CD4-positive, alpha-beta T cell treated with Interleukin-21 for 1 hour (primary cell): ENCODE results near the gene BATF.

Experiments
- DNase-seq: peaks from one replicate; pipeline ENCODE4 v3.0.0-alpha.2; 2020

Gene BATF

GRCh38 chr14:75501080-75501479 is 21.2 kb upstream of the BATF start:
- DNase-seq = no peak

GRCh38 chr14:75504411-75504810 is 17.9 kb upstream of the BATF start:
- no peak for DNase-seq

GRCh38 chr14:75506930-75507329 is 15.3 kb upstream of the BATF start:
- no peak for DNase-seq

- DNase-seq = no peak
Observed at GRCh38 chr14:75510547-75510946, 11.7 kb upstream of the BATF start.

GRCh38 chr14:75511201-75511600 is 11.1 kb upstream of the BATF start:
- DNase-seq = no peak

GRCh38 chr14:75513911-75514672 is 8.2 kb upstream of the BATF start:
- DNase-seq = peak; percentile 78

GRCh38 chr14:75514673-75515628 is 7.3 kb upstream of the BATF start:
- peak; percentile 74 for DNase-seq

GRCh38 chr14:75515629-75515996 is 6.7 kb upstream of the BATF start:
- no peak for DNase-seq

GRCh38 chr14:75518625-75519024 is 3.6 kb upstream of the BATF start:
- DNase-seq = peak; percentile 68

GRCh38 chr14:75519394-75519793 is 2.9 kb upstream of the BATF start:
- no peak for DNase-seq

GRCh38 chr14:75519826-75520728 is 2.2 kb upstream of the BATF start:
- no peak for DNase-seq

GRCh38 chr14:75520852-75521251 is 1.4 kb upstream of the BATF start:
- DNase-seq = no peak

GRCh38 chr14:75521415-75522199 is 662 bp upstream of the BATF start:
- DNase-seq = peak; percentile 45

- DNase-seq = no peak
Observed at GRCh38 chr14:75522983-75523318, 682 bp downstream of the BATF start.

- peak; percentile 63 for DNase-seq
Observed at GRCh38 chr14:75523771-75524171, 1.5 kb downstream of the BATF start.

- no peak for DNase-seq
Observed at GRCh38 chr14:75525969-75526368, 3.7 kb downstream of the BATF start.

GRCh38 chr14:75527449-75528163 is 5.3 kb downstream of the BATF start:
- DNase-seq = no peak

GRCh38 chr14:75531256-75531655 is 9.0 kb downstream of the BATF start:
- no peak for DNase-seq

GRCh38 chr14:75531660-75532317 is 9.5 kb downstream of the BATF start:
- DNase-seq = no peak

GRCh38 chr14:75533791-75534555 is 11.7 kb downstream of the BATF start:
- no peak for DNase-seq
